Endothelial cell of umbilical vein (primary cell): Measurements from ENCODE around the gene DNAI1. TPM values are rescaled to one million over a fixed set of nuclear protein-coding genes. Genes with fewer than 3 reads are reported as not detected.

Experiments
- BruUV-seq: library from RNA; stranded (reverse); fragments of 400-500 nt; replicated peaks from 2 replicates; lab custom pipeline; 2021; lab: Mats Ljungman, UMichigan
- CTCF ChIA-PET: fragments of 300-600, 350-600 bp; sonication (Branson Sonifier 250); formaldehyde crosslinking; loops from one replicate; lab custom pipeline; 2021; ENCODE audit warnings: antibody characterized with exemption, inconsistent platforms; lab: Charles Lee
- POLR2A ChIA-PET: fragments of 300-600, 350-600 bp; sonication (Branson Sonifier 250); formaldehyde crosslinking; loops from one replicate; lab custom pipeline; 2021; ENCODE audit warnings: antibody characterized with exemption, inconsistent platforms; lab: Charles Lee
- DNase-seq: peaks from one replicate; pipeline ENCODE4 v3.0.0-alpha.2; 2011; ENCODE audit warnings: low read depth, low spot score
- FAIRE-seq: peaks from 2 replicates; lab custom pipeline; 2011; peaks lifted over from hg19 to GRCh38; lab: Jason Lieb, UNC
- H2AFZ ChIP-seq: 2 replicates; pipeline ENCODE4 v1.6.0; 2012; ENCODE audit warnings: low read depth, low read length, control low read depth, inconsistent platforms
- H3K27ac ChIP-seq: 2 replicates; pipeline ENCODE4 v1.5.1; 2011; ENCODE audit warnings: low read depth, mild to moderate bottlenecking, control low read depth, low read length, moderate library complexity; ENCODE audit not compliant: insufficient read depth
- H3K27me3 ChIP-seq, 2 experiments: 2 replicates each; pipeline versions ENCODE4 v1.6.0 to v1.6.1; 2011; ENCODE audit warnings: low read length in 2 of 2, mixed read lengths in 1 of 2; ENCODE audit not compliant: control insufficient read depth in 2 of 2, insufficient read depth in 2 of 2
- H3K36me3 ChIP-seq, 2 experiments: 2 replicates in 1 of 2; 3 replicates in 1 of 2; pipeline ENCODE4 v1.5.1; 2011; ENCODE audit warnings: low read length in 2 of 2, mild to moderate bottlenecking in 1 of 2, moderate library complexity in 1 of 2; ENCODE audit not compliant: control insufficient read depth in 2 of 2, insufficient read depth in 2 of 2; ENCODE audit errors: extremely low read depth in 1 of 2
- H3K4me1 ChIP-seq: 3 replicates; pipeline ENCODE4 v1.5.1; 2011; ENCODE audit warnings: mild to moderate bottlenecking, low read length; ENCODE audit not compliant: control insufficient read depth, insufficient read depth; ENCODE audit errors: extremely low read depth
- H3K4me2 ChIP-seq: 2 replicates; pipeline ENCODE4 v1.6.1; 2011; ENCODE audit warnings: low read length, control low read depth, mixed read lengths; ENCODE audit not compliant: insufficient read depth
- H3K4me3 ChIP-seq, 3 experiments: fragments of 200-600 bp in 1 of 3; sonication (generic), shearing (Covaris generic) in 1 of 3; replicated peaks in 1 of 3; 2 replicates each; pipeline ENCODE4 v1.5.1; 2011 to 2016; ENCODE audit warnings: control low read depth in 3 of 3, low read length in 3 of 3, mild to moderate bottlenecking in 2 of 3, inconsistent platforms in 1 of 3, low read depth in 1 of 3, moderate library complexity in 1 of 3; ENCODE audit not compliant: insufficient read depth in 1 of 3
- H3K79me2 ChIP-seq: 2 replicates; pipeline ENCODE4 v1.6.0; 2012; ENCODE audit warnings: low read length, inconsistent platforms; ENCODE audit not compliant: control insufficient read depth, insufficient read depth
- H3K9ac ChIP-seq: replicated peaks from 2 replicates; pipeline ENCODE3; 2011; ENCODE audit warnings: low read length, control low read depth; ENCODE audit not compliant: insufficient read depth; ENCODE audit errors: extremely low read depth
- H3K9me1 ChIP-seq: replicated peaks from 3 replicates; pipeline ENCODE4 v1.6.0; 2011; ENCODE audit warnings: mild to moderate bottlenecking, low read length; ENCODE audit not compliant: control insufficient read depth, insufficient read depth; ENCODE audit errors: extremely low read depth
- H3K9me3 ChIP-seq: replicated peaks from 2 replicates; pipeline ENCODE4 v1.5.1; 2012; ENCODE audit warnings: low read length, inconsistent platforms; ENCODE audit not compliant: control insufficient read depth, insufficient read depth
- H4K20me1 ChIP-seq: replicated peaks from 2 replicates; pipeline ENCODE3; 2011; ENCODE audit warnings: mild to moderate bottlenecking, low read length; ENCODE audit not compliant: control insufficient read depth, insufficient read depth; ENCODE audit errors: extremely low read depth
- CTCF ChIP-seq, 2 donors: IDR thresholded peaks; 1 replicate in 1 of 2; 2 replicates in 1 of 2; pipeline ENCODE4 v1.5.1; 2011; ENCODE audit warnings: low read length in 2 of 2, mild to moderate bottlenecking in 2 of 2, moderate library complexity in 2 of 2, control low read depth in 1 of 2, inconsistent platforms in 1 of 2, low read depth in 1 of 2; ENCODE audit not compliant: insufficient read depth in 1 of 2; ENCODE audit errors: extremely low read depth in 1 of 2
- EZH2 ChIP-seq: IDR thresholded peaks from 2 replicates; pipeline ENCODE4 v1.6.1; 2012; ENCODE audit warnings: borderline replicate concordance, low read depth, mild to moderate bottlenecking, moderate library complexity, low read length, inconsistent platforms; ENCODE audit not compliant: severe bottlenecking
- FOS ChIP-seq: IDR thresholded peaks from 2 replicates; pipeline ENCODE4 v1.6.1; 2011; ENCODE audit warnings: mild to moderate bottlenecking, low read length, moderate library complexity, borderline replicate concordance; ENCODE audit not compliant: insufficient read depth
- GATA2 ChIP-seq: IDR thresholded peaks from 2 replicates; pipeline ENCODE4 v1.7.0; 2011; ENCODE audit warnings: low read depth, mild to moderate bottlenecking, moderate library complexity, mixed read lengths, low read length; ENCODE audit not compliant: insufficient read length, insufficient read depth
- JUN ChIP-seq: IDR thresholded peaks from 2 replicates; pipeline ENCODE4 v1.6.1; 2011; ENCODE audit warnings: borderline replicate concordance, low read depth; ENCODE audit not compliant: insufficient read length, insufficient read depth
- MAX ChIP-seq: IDR thresholded peaks from 2 replicates; pipeline ENCODE4 v1.6.1; 2011; ENCODE audit not compliant: insufficient read depth, insufficient read length
- MYC ChIP-seq: IDR thresholded peaks from one replicate; pipeline ENCODE4 v1.6.1; 2011; ENCODE audit warnings: mild to moderate bottlenecking, low read depth, low read length
- POLR2A ChIP-seq: IDR thresholded peaks from 2 replicates; pipeline ENCODE4 v1.6.1; 2012; ENCODE audit warnings: low read depth, mild to moderate bottlenecking, control low read depth, low read length
- POLR2AphosphoS5 ChIP-seq: IDR thresholded peaks from 2 replicates; pipeline ENCODE4 v1.6.1; 2012; ENCODE audit warnings: low read depth, mild to moderate bottlenecking, control low read depth, low read length, moderate library complexity; ENCODE audit not compliant: insufficient read depth
- dilution Hi-C: fragments of 300-500 bp; cut with MboI; formaldehyde crosslinking; loops from one replicate; pipeline ENCODE4 v1.15.0; 2019; ENCODE audit warnings: low sequenced_read_pairs; ENCODE audit not compliant: extremely low pct_ligation_motif_present
- intact Hi-C: fragments of 100-400 bp; cut with micrococcal nuclease; formaldehyde crosslinking; loops from one replicate; pipeline ENCODE4 v1.10.0; 2022
- polyA plus RNA-seq, 4 experiments: library from polyadenylated mRNA; depleted of rRNA in 3 of 4; stranded (reverse) in 3 of 4; unstranded in 1 of 4; fragments of >200 nt; gene quantifications; 2 replicates each; pipeline versions ENCODE4 v1.2.1 to v1.2.3, GENCODE V29; 2011 to 2012; ENCODE audit warnings: missing spikeins in 1 of 4
- total RNA-seq: library from RNA; stranded (reverse); gene quantifications from 2 replicates; pipeline ENCODE4 v1.2.3, GENCODE V29; 2021

Gene DNAI1
- total and polyA plus RNA-seq, 2 donors (not counting 3 experiments of a cell fraction or from before 2014, with no cell fraction given): not detected

- H3K9ac ChIP-seq: no peak overlapping the region
- no peaks in the 10 kb centered on the region for H3K9me1 ChIP-seq
- TF ChIP-seq MAX (no peak), EZH2 (no peak), FOS (no peak), GATA2 (no peak), POLR2A (no peak), MYC (no peak)
- ChIA-PET CTCF (interaction anchor here (0.6 to 1.5 kb wide), 6 partner anchors 22 to 114 kb away, joined by 3 to 5 read pairs (median 4); no protein-coding TSS in a partner anchor), POLR2A (no interaction called here)
- intact Hi-C loops: no loop called here
- H2AFZ ChIP-seq: no peak overlapping the region
- H3K36me3 ChIP-seq: no peaks in the 10 kb centered on the region
- no TSS peak for BruUV-seq
- no peak overlapping the region for H3K4me3 ChIP-seq
- H3K27ac ChIP-seq: no peak overlapping the region
- H3K9me3 ChIP-seq: no peaks in the 10 kb centered on the region
- H3K79me2 ChIP-seq: no peaks in the 10 kb centered on the region
- FAIRE-seq (no peak), DNase-seq (no peak)
- H4K20me1 ChIP-seq: no peaks in the 10 kb centered on the region
- H3K4me1 ChIP-seq: no peaks in the 10 kb centered on the region
- H3K4me2 ChIP-seq: no peak overlapping the region
- H3K27me3 ChIP-seq: peaks cover 17 to 24% of the 10 kb centered on the region in 2 experiments
- dilution Hi-C loops: no loop called here
Measured at GRCh38 chr9:34477541-34477940, 18.9 kb downstream of the DNAI1 start.

- ChIA-PET CTCF (interaction anchor here (1.2 to 1.3 kb wide), 2 partner anchors 62 to 75 kb away, joined by 3 to 7 read pairs; no protein-coding TSS in a partner anchor), POLR2A (interaction anchor here (0.6 kb wide), 1 partner anchor 8 kb away, joined by 3 read pairs; no protein-coding TSS in a partner anchor)
- FAIRE-seq (no peak), DNase-seq (no peak)
- Histone ChIP-seq H3K4me3 (no peak overlapping the region), H3K4me1 (no peaks in the 10 kb centered on the region), H3K9me3 (no peaks in the 10 kb centered on the region), H3K79me2 (no peaks in the 10 kb centered on the region), H3K36me3 (no peaks in the 10 kb centered on the region), H3K27ac (no peak overlapping the region), H3K27me3 (peaks cover 15 to 24% of the 10 kb centered on the region in 2 experiments), H2AFZ (no peak overlapping the region), H3K4me2 (no peak overlapping the region), H3K9ac (no peak overlapping the region), H4K20me1 (no peaks in the 10 kb centered on the region), H3K9me1 (no peaks in the 10 kb centered on the region)
- dilution Hi-C loops: no loop called here
- BruUV-seq: no TSS peak
- TF ChIP-seq POLR2AphosphoS5 (no peak), FOS (no peak), MYC (no peak), JUN (no peak), MAX (no peak), CTCF (IDR thresholded peaks at IDR 0.05; ENCODE audit: extremely low read depth in 1 of 2, insufficient read depth in 1 of 2, low read depth in 1 of 2, low read length in 2 of 2) (no peak), GATA2 (no peak), POLR2A (no peak), EZH2 (no peak)
- intact Hi-C loops: no loop called here
Measured at GRCh38 chr9:34479431-34479866, 20.8 kb downstream of the DNAI1 start.
